ENCODE measurements around the gene ADAMTS20.
"Not testable (repeated sequence)": the region's sequence is repeated elsewhere in the genome, so short reads cannot be mapped to it uniquely, and the experiment has no call there.

ADAMTS20 gene, protein sequence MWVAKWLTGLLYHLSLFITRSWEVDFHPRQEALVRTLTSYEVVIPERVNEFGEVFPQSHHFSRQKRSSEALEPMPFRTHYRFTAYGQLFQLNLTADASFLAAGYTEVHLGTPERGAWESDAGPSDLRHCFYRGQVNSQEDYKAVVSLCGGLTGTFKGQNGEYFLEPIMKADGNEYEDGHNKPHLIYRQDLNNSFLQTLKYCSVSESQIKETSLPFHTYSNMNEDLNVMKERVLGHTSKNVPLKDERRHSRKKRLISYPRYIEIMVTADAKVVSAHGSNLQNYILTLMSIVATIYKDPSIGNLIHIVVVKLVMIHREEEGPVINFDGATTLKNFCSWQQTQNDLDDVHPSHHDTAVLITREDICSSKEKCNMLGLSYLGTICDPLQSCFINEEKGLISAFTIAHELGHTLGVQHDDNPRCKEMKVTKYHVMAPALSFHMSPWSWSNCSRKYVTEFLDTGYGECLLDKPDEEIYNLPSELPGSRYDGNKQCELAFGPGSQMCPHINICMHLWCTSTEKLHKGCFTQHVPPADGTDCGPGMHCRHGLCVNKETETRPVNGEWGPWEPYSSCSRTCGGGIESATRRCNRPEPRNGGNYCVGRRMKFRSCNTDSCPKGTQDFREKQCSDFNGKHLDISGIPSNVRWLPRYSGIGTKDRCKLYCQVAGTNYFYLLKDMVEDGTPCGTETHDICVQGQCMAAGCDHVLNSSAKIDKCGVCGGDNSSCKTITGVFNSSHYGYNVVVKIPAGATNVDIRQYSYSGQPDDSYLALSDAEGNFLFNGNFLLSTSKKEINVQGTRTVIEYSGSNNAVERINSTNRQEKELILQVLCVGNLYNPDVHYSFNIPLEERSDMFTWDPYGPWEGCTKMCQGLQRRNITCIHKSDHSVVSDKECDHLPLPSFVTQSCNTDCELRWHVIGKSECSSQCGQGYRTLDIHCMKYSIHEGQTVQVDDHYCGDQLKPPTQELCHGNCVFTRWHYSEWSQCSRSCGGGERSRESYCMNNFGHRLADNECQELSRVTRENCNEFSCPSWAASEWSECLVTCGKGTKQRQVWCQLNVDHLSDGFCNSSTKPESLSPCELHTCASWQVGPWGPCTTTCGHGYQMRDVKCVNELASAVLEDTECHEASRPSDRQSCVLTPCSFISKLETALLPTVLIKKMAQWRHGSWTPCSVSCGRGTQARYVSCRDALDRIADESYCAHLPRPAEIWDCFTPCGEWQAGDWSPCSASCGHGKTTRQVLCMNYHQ (N-terminal part only)

DNA sequence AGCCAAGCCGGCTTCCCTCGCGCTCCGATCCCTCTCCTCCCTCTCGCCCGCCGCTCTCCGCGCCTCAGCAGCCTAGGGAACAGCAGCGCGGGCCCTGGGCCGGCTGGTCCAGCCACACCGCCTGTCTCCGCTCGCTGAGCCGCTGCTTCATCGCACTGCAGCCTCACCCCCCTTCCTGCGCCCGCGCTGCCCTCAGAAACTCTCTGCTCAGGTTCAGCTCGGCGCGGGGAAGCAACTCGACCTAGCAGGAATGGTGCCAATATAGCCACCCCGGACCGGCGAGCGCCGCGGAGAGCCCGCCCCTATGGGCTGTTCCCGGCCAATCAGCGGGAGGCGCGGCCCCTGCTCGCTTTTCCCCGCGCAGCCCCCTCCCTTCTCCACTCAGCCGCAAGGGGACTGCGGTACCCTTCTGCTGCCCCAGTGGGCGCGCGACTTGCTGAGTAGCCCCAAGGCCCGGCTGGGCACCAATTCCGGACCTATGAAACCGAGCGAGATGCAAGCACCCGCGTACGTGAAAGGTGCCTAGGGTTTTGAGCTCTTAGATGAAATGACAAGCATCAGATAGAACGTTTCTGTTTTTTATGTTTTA, at the start of gene ADAMTS20:
TSS of gene ADAMTS20 (minus strand) at position 233 of the 589 bp plus-strand sequence. CDS start 282 bp downstream, outside the sequence.
- no peak for DNase-seq

- no peak for DNase-seq
Observed at GRCh38 chr12:43599708-43600107, 47.7 kb upstream of the ADAMTS20 start.

- DNase-seq: no peak
Observed at GRCh38 chr12:43599066-43599465, 47.1 kb upstream of the ADAMTS20 start.

DNA sequence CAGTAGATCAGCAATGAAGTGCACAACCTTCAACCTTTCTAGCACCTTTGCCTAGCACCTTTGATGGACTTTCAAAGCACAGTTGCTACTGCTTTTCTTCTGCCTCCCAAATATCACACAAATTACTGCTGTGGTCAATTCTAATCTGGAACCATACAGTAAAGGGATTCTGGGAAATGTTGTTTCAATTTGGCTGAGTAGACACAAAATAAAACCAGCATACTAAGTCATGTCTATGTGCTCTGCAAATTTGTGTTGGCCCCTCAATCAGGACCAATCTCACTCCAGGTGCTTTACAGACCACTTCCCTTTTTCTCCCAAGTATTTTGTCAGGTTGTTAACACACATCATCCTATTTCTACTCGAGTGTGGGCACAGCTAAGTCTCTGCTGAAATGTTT, 38.3 kb upstream of the ADAMTS20 start:
- DNase-seq: no peak

DNA sequence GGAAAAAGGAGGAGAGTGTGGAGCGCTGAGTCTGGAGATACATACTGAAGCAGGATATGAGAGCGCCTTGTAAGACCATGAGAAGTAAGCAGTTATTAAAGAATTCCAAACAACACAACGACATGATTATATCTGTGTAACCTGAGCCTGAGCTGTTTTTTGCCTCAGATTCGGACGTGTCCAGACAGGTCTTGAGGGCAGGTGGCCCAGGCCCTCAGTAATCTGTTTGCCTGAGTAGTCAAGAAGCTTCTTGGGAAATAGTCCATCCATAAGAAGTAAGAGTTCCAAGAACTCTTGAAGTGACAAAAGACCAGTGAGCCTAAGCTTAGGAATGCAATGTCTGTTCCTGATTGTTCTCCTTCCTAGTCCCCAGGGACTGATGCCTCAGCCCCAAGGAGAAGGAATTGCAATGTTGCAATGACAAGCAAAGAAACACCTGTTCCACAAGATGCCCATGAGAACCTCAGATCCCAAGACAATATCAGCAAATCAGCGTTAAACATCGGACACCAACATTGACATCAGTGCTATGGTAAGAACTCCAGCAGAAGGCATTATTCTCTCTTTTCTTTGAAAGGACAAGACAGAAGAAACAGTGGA, 34.7 kb upstream of the ADAMTS20 start:
- DNase-seq: no peak

DNA sequence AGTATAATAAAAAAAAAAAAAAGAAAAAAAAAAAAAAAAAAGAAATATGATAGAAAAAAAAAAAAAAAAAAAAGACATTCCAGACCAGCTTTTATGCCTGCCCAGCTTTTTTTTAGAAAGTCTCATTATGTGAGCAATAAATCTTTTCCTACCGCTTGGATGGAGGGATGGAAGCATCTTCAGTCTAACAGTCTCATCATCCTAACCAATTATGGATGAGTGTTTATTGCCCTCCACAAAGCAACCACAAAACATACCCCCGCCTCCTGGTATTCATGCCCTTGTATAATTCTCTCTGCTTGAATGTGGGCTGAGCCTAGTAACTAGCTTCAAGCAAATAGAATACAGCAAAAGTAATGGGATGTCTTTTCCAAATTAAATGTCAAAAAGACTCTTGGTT, 33.7 kb upstream of the ADAMTS20 start:
- DNase-seq: no peak

GRCh38 chr12:43580601-43581000, 28.6 kb upstream of the ADAMTS20 start:
- DNase-seq: no peak

DNA sequence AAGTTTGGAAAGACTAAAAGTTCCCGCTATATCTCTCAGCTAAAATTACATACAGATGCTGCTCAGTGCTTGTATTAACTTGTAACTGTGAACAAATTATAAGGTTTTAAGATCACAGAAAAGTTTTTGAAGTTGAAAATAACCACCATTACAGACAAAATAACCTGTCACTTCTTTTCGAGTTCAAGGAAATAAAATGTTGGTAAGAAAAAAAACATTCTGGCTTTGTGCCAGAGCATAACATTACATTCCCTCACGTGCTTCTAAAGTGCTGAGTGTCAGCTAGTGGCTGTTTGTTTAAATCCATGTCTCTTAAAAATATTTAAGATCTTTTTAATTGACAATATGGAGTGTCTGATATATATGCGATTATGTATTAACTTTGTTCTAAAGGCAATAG, 27.2 kb upstream of the ADAMTS20 start:
- no peak for DNase-seq

GRCh38 chr12:43578782-43579181, 26.8 kb upstream of the ADAMTS20 start:
- DNase-seq: no peak

- DNase-seq: no peak
Observed at GRCh38 chr12:43577381-43577780, 25.4 kb upstream of the ADAMTS20 start.

- DNase-seq: no peak
Observed at GRCh38 chr12:43576162-43576561, 24.2 kb upstream of the ADAMTS20 start.

- no peak for DNase-seq
Observed at GRCh38 chr12:43571885-43572284, 19.9 kb upstream of the ADAMTS20 start.

GRCh38 chr12:43556057-43556456, 4.1 kb upstream of the ADAMTS20 start:
- DNase-seq: no peak

- DNase-seq: no peak
Observed at GRCh38 chr12:43551279-43551970, 578 bp downstream of the ADAMTS20 start.

DNA sequence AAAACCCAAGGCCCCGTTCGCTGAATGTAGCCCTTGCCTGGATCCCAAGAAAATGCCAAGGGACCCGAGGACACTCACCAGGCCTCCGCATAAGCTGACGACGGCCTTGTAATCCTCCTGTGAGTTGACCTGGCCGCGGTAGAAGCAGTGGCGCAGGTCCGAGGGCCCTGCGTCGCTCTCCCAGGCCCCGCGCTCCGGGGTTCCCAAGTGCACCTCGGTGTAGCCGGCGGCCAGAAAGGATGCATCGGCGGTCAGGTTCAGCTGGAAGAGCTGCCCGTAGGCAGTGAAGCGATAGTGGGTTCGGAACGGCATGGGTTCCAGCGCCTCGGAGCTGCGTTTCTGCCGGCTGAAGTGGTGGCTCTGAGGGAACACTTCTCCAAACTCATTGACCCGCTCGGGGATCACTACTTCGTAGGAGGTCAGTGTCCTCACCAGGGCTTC, 1.2 kb downstream of the ADAMTS20 start:
- DNase-seq: no peak

DNA sequence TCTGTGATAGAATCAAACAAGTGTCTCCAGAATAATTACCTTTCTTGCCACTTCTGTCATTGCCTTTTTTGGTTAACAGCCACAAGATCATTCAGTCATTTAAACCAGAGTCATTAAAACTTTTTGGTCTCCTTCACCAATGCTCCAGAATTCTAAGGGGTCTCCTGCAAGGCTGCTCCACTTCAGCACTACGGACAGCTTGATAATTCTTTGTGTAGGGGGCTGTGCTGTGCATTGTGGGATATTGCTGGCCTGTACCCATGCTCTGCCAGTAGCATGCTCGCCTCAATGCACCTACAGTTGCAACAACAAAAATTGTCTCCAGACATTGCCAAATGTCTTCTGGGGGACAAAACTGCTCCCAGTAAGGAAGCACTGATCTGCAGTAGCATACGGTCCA, 7.3 kb downstream of the ADAMTS20 start:
- DNase-seq: no peak

DNA sequence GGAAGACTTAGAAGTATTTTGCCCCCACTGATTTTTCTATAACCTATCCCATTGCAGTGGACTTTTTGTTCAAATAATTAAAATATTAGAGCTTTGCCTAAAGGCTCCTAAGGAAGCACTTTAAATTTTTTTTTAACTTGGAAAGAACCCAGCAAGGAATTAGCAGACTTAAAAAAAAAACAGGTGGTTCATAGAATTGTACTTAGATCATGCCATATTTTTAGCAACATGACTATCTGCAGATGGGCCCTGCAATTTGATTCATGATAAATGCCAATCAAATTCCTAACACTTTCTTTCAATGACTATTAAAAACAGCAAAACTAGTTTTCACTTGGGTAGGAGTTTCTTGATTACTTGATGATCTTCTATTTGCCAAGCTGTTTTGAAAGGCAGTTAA, 11.5 kb downstream of the ADAMTS20 start:
- no peak for DNase-seq

- not testable (repeated sequence) for DNase-seq
Observed at GRCh38 chr12:43537675-43538074, 14.3 kb downstream of the ADAMTS20 start.

DNA sequence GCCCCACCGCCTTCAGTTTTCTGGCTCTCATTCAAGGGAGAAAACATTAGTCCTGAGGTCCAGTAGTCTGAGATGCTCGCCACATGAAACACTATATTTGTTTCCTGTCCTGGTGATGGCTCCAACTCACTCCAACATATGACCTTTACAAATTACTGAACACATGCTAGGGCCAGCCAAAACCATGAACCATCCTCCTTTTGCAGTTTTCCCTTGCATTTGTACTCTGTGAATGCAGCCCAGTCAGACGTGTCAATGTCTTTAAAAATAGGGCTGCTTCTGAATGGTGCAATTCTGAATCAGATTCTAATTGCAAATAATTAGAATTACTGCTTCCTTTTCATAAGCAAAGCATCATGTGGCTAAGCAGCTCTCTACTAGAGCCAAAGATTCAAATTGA, 36.0 kb downstream of the ADAMTS20 start:
- no peak for DNase-seq

- peak; percentile 37 for DNase-seq
Observed at GRCh38 chr12:43501703-43502102, 50.3 kb downstream of the ADAMTS20 start.

DNA sequence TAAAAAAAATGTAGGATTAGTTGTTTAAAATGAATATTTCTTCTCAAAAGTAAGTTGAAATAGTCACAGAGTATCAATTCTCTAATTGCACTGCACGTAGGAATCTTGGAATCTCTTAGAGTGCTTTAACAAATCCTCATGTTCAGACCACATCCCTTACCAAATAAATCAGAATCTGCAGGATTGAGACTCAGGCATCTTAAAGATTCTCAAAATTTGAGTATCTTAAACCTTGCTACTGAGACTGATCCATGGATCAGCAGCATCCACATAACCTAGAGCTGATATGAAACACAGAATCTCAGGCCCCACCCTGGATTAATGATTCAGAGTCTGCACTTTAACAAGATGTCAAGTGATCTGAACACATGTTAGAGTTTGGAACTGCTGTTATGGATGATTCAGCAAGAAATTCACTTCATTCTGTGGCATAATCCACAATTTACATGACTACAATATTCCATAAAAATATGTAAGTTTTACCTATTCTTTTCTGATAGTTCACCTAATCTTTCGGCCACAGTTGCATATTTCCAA, 58.7 kb downstream of the ADAMTS20 start:
- no peak for DNase-seq

Data from 8988T (cell line).